ENCODE results near the gene RLBP1. TPM values are rescaled to one million over a fixed set of nuclear protein-coding genes. Genes with fewer than 3 reads are reported as not detected.

Gene RLBP1
- total and polyA plus RNA-seq, 4 donors = not detected

- H3K4me1 ChIP-seq (ENCODE audit: control insufficient read depth in 5 of 5, insufficient read depth in 5 of 5, low read length in 5 of 5) = peaks cover 3 to 20% (median 15%) of the 10 kb centered on the region in 5 donors
- H3K27me3 ChIP-seq (ENCODE audit: control insufficient read depth in 3 of 3, insufficient read depth in 3 of 3, low read length in 2 of 3) = no peaks in the 10 kb centered on the region
- ATAC-seq (ENCODE audit: insufficient read depth, low FRiP score) (no peak), DNase-seq (no peak)
- H3K27ac ChIP-seq (ENCODE audit: low read depth in 1 of 2, low read length in 1 of 2) = no peak overlapping the region
- no peak for TF ChIP-seq CTCF (IDR thresholded peaks at IDR 0.05; ENCODE audit: control extremely low read depth, extremely low read depth)
- no peak overlapping the region for H3K4me3 ChIP-seq
- no peak overlapping the region for H3K9ac ChIP-seq (ENCODE audit: insufficient read depth in 1 of 2, low read length in 2 of 2)
- 78 to 89% methylated on average over 3 of the region's 3 CpGs for WGBS, 2 donors
- no peaks in the 10 kb centered on the region for H3K9me3 ChIP-seq (ENCODE audit: control insufficient read depth in 4 of 4, insufficient read depth in 3 of 4, low read length in 3 of 4)
- H3K36me3 ChIP-seq (ENCODE audit: control insufficient read depth in 4 of 4, insufficient read depth in 4 of 4, low read length in 4 of 4) = peaks cover 0 to 20% (median 7%) of the 10 kb centered on the region in 4 donors
These were observed 59.7 kb downstream of the RLBP1 start for GRCh38 chr15:89161666-89162065.

Other genes with a start within 250 kb of the RLBP1 start
- 100 to 1,000 TPM in 1 of 2 donors, 10 to 100 TPM in 1; 77.2 to 200 TPM for gene ABHD2, start 133.1 kb downstream of the RLBP1 start, total RNA-seq
- 10 to 100 TPM; 11.7 to 41.5 TPM for gene ABHD2, start 133.1 kb downstream of the RLBP1 start, polyA plus RNA-seq
- 10 to 100 TPM in 1 of 2 donors, 1 to 10 TPM in 1; 8.6 to 11.9 TPM for gene FANCI, start 22.4 kb upstream of the RLBP1 start, total RNA-seq
- 1 to 10 TPM; 3.2 to 4.0 TPM for gene FANCI, start 22.4 kb upstream of the RLBP1 start, polyA plus RNA-seq
- gene POLG, start 113.2 kb upstream of the RLBP1 start, total RNA-seq = 10 to 100 TPM; 51.2 to 84.9 TPM
- gene POLG, start 113.2 kb upstream of the RLBP1 start, polyA plus RNA-seq = 10 to 100 TPM; 36.7 to 39.4 TPM

Data from lung (tissue), 12 donors.